BLaER1 (cell line): ENCODE measurements around the gene NINJ1.
"Not testable (repeated sequence)": the region's sequence is repeated elsewhere in the genome, so short reads cannot be mapped to it uniquely, and the experiment has no call there.

Experiments
- H3K27ac ChIP-seq: shearing (Covaris generic); formaldehyde crosslinking; 2 replicates; pipeline ENCODE4 v1.8.1; 2022
- H3K27me3 ChIP-seq: shearing (Covaris generic); formaldehyde crosslinking; 2 replicates; pipeline ENCODE4 v1.8.1; 2022
- H3K36me3 ChIP-seq: shearing (Covaris generic); formaldehyde crosslinking; 2 replicates; pipeline ENCODE4 v1.8.1; 2022
- H3K4me1 ChIP-seq: shearing (Covaris generic); formaldehyde crosslinking; 2 replicates; pipeline ENCODE4 v1.8.1; 2022
- H3K4me2 ChIP-seq: shearing (Covaris generic); formaldehyde crosslinking; 2 replicates; pipeline ENCODE4 v1.8.1; 2022
- H3K4me3 ChIP-seq: shearing (Covaris generic); formaldehyde crosslinking; 2 replicates; pipeline ENCODE4 v1.8.1; 2022
- H3K9ac ChIP-seq: shearing (Covaris generic); formaldehyde crosslinking; 2 replicates; pipeline ENCODE4 v1.8.1; 2022
- H3K9me3 ChIP-seq: shearing (Covaris generic); formaldehyde crosslinking; 2 replicates; pipeline ENCODE4 v1.8.1; 2022
- H4K20me1 ChIP-seq: shearing (Covaris generic); formaldehyde crosslinking; 2 replicates; pipeline ENCODE4 v1.8.1; 2022
- Cebpa-rat ChIP-seq: shearing (Covaris generic); IDR thresholded peaks from 2 replicates; pipeline ENCODE4 v1.8.1; 2022

NINJ1 gene

DNA sequence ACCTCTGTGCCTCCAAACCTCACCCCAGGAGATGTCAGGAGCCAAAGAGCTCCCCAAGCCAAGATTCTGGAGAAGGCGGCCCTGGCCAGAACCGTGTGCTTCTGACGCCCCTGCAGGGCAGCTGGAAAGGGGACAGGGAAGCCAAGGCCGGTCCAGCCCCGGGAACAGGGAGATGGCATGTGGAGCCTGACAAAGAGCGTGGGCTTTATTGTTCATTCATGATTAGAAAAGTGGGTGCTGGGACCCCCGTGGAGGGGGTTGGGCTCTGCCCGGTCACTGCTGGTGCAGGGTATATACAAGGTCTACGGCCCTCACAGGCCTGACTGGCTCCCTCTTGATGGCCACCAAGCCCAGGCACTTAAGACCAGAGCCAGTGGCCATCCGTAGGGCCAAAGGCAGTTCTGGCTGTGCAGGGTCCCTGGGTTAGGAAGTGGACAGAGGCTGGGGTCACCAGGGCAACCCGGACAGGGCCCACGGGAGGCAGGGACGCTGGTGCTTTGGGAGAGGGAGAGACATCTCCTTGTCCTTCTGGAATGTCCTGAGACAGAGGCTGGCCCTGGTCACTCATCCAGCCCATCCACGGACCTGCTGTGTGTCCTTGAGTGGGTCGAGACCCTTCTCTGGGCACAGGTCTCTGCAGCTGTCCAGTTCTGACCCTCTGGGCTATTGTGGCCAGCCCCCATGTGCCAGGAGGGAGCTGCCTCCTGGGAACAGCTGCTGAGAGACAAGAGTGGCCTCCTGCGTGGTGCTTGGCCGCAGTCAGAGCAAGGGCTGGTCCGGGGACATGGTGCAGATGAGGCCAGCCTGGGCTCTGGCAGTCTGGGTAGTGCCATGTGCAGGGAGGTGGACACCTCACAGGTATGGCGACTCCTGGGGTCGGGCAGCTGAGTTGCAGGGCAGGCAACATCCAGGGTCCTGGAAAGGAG, 12.5 kb downstream of the NINJ1 start:
- no peaks in the 10 kb centered on the region for H3K27me3 ChIP-seq
- TF ChIP-seq Cebpa-rat: no peak
- H3K27ac ChIP-seq: peak overlapping the region; percentile 51
- peaks cover 62% of the 10 kb centered on the region for H3K36me3 ChIP-seq
- peaks cover 40% of the 10 kb centered on the region; the same call in 1 of the 2 replicates for H4K20me1 ChIP-seq
- no peaks in the 10 kb centered on the region for H3K9me3 ChIP-seq
- H3K4me3 ChIP-seq: no peak overlapping the region
- H3K4me2 ChIP-seq: peak overlapping the region; percentile 47
- 0 out of 2 replicates have a peak overlapping the region, but pooled peaks have one; percentile 29 for H3K9ac ChIP-seq
- H3K4me1 ChIP-seq: peaks cover 49% of the 10 kb centered on the region

DNA sequence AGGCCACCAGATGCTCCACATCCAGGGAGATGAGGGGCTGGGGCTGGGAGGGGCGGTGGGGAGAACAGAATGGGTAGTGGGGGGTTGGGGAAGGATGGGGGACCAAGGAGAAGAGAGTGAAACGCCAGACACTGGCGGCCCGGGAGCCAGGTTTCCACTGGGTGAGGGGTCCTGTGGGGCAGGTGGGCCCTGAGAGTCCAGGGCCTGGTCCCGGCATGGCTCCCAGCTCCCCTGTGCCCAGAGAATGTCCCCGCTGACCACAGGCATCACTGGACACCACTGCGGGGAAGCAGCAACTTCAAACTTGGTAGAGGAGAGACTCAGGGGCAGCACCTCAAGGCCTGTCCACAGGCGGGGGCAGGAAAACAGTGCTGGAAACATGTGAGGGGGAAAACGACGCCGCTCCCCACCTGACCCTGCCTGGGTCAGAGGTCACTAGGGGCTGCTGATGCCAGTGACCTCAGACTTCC, 13.2 kb downstream of the NINJ1 start:
- H4K20me1 ChIP-seq: peaks cover 33% of the 10 kb centered on the region; the same call in 1 of the 2 replicates
- H3K9ac ChIP-seq: no peak overlapping the region
- H3K4me3 ChIP-seq: no peak overlapping the region
- H3K36me3 ChIP-seq: peaks cover 56% of the 10 kb centered on the region
- H3K9me3 ChIP-seq: no peaks in the 10 kb centered on the region
- H3K27me3 ChIP-seq: no peaks in the 10 kb centered on the region
- H3K27ac ChIP-seq: peak overlapping the region; percentile 51
- no peak for TF ChIP-seq Cebpa-rat
- H3K4me2 ChIP-seq: peak overlapping the region; percentile 47
- peaks cover 48% of the 10 kb centered on the region for H3K4me1 ChIP-seq

- H3K9ac ChIP-seq: no peak overlapping the region
- peaks cover 49% of the 10 kb centered on the region for H3K36me3 ChIP-seq
- TF ChIP-seq Cebpa-rat: no peak
- peaks cover 26% of the 10 kb centered on the region; the same call in 1 of the 2 replicates for H4K20me1 ChIP-seq
- H3K9me3 ChIP-seq: no peaks in the 10 kb centered on the region
- no peak overlapping the region for H3K4me3 ChIP-seq
- H3K27me3 ChIP-seq: no peaks in the 10 kb centered on the region
- peak overlapping the region; percentile 71 for H3K27ac ChIP-seq
- peaks cover 43% of the 10 kb centered on the region for H3K4me1 ChIP-seq
- H3K4me2 ChIP-seq: peak overlapping the region; percentile 47
Observed at GRCh38 chr9:93119953-93120845, 13.9 kb downstream of the NINJ1 start.

GRCh38 chr9:93119703-93119952, 14.4 kb downstream of the NINJ1 start:
- peak overlapping the region; percentile 71 for H3K27ac ChIP-seq
- peaks cover 48% of the 10 kb centered on the region for H3K4me1 ChIP-seq
- no peak overlapping the region for H3K4me3 ChIP-seq
- peak overlapping the region; percentile 47 for H3K4me2 ChIP-seq
- no peaks in the 10 kb centered on the region for H3K9me3 ChIP-seq
- no peaks in the 10 kb centered on the region for H3K27me3 ChIP-seq
- no peak overlapping the region for H3K9ac ChIP-seq
- peaks cover 21% of the 10 kb centered on the region; the same call in 1 of the 2 replicates for H4K20me1 ChIP-seq
- H3K36me3 ChIP-seq: peaks cover 43% of the 10 kb centered on the region
- TF ChIP-seq Cebpa-rat: no peak

GRCh38 chr9:93118863-93119702, 15.0 kb downstream of the NINJ1 start:
- Histone ChIP-seq H3K36me3 (peaks cover 39% of the 10 kb centered on the region), H3K9me3 (no peaks in the 10 kb centered on the region), H3K4me1 (peaks cover 54% of the 10 kb centered on the region), H3K27ac (peak overlapping the region; percentile 71), H3K4me2 (peak overlapping the region; percentile 47), H3K4me3 (no peak overlapping the region), H4K20me1 (peaks cover 15% of the 10 kb centered on the region; the same call in 1 of the 2 replicates), H3K27me3 (no peaks in the 10 kb centered on the region), H3K9ac (no peak overlapping the region)
- no peak for TF ChIP-seq Cebpa-rat

DNA sequence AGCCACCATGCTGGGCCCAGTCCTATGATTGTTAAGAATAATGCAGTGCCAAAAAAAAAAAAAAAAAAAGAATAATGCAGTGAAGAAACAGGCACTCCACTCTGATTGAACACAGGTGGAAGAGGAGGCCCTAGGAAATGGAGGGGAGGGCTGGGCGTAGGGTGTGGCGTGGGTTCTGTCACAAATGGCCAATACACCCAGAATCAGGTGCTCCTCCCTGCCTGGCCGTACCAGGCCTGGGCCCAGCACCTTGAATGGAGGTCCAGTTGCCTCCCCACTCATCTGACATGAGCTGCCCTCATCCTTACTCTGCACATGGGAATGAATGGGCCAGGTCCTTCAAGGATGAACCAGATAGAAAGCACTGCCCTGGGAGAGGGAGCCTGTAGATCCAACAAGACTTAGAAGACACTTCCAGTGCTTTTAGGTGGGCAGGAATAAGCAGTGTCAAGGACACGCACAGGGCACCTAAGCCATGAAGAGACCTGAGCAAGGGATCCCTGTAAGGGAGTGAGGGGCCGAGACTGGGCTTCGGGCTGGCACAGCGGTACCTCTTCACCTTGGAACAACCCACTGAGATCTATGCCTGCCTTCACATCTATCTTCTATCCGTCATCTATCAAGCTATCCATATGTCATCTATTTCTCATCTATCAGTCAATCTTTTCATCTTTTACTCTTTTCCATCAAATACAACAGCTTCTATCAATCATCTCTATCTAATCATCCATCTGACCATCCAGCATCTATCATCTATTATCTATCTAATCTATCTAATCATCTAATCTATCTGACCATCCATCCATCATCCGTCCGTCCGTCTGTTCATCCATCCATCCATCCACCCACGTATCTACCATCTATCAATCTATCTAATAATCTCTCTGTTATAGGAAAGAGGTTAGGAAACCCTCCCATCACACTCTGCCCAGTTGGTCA, 15.9 kb downstream of the NINJ1 start:
- no peak for TF ChIP-seq Cebpa-rat
- no peak overlapping the region for H3K4me3 ChIP-seq
- no peak overlapping the region for H3K27ac ChIP-seq
- H3K27me3 ChIP-seq: no peaks in the 10 kb centered on the region
- H3K9ac ChIP-seq: no peak overlapping the region
- H3K36me3 ChIP-seq: peaks cover 39% of the 10 kb centered on the region
- H3K9me3 ChIP-seq: no peaks in the 10 kb centered on the region
- H4K20me1 ChIP-seq: peaks cover 15% of the 10 kb centered on the region; the same call in 1 of the 2 replicates
- H3K4me1 ChIP-seq: peaks cover 63% of the 10 kb centered on the region
- H3K4me2 ChIP-seq: no peak overlapping the region

GRCh38 chr9:93117521-93117920, 16.5 kb downstream of the NINJ1 start:
- H4K20me1 ChIP-seq: not testable (repeated sequence)

GRCh38 chr9:93116072-93116961, 17.7 kb downstream of the NINJ1 start:
- H3K27ac ChIP-seq: peak overlapping the region; percentile 62
- H3K4me3 ChIP-seq: no peak overlapping the region
- peaks cover 75% of the 10 kb centered on the region for H3K4me1 ChIP-seq
- H3K27me3 ChIP-seq: no peaks in the 10 kb centered on the region
- H3K9me3 ChIP-seq: no peaks in the 10 kb centered on the region
- peaks cover 10% of the 10 kb centered on the region; the same call in 1 of the 2 replicates for H4K20me1 ChIP-seq
- H3K4me2 ChIP-seq: no peak overlapping the region
- TF ChIP-seq Cebpa-rat: no peak
- H3K36me3 ChIP-seq: peaks cover 26% of the 10 kb centered on the region
- no peak overlapping the region for H3K9ac ChIP-seq

More at GRCh38 chr9:93117521-93117920, 16.5 kb downstream of the NINJ1 start:
- H3K27me3 ChIP-seq, H3K9me3 ChIP-seq, H3K4me2 ChIP-seq, H3K9ac ChIP-seq, H3K27ac ChIP-seq, H3K4me3 ChIP-seq: not testable (repeated sequence)
- H3K4me1 ChIP-seq: peaks cover 70% of the 10 kb centered on the region
- H3K36me3 ChIP-seq: peaks cover 38% of the 10 kb centered on the region
